22Rv1 (cell line): Measurements from ENCODE around the gene PTPRD.

Experiments
- ZFX ChIP-seq: fragments of 450-650 bp; IDR thresholded peaks from 2 replicates; pipeline ENCODE4 v1.6.1; 2017; ENCODE audit warnings: antibody characterized with exemption, borderline replicate concordance
- TF ChIP-seq, protein P1 (sequence below): fragments of 450-650 bp; IDR thresholded peaks from 2 replicates; pipeline ENCODE4 v1.5.1; 2017; ENCODE audit warnings: mild to moderate bottlenecking

DNA sequence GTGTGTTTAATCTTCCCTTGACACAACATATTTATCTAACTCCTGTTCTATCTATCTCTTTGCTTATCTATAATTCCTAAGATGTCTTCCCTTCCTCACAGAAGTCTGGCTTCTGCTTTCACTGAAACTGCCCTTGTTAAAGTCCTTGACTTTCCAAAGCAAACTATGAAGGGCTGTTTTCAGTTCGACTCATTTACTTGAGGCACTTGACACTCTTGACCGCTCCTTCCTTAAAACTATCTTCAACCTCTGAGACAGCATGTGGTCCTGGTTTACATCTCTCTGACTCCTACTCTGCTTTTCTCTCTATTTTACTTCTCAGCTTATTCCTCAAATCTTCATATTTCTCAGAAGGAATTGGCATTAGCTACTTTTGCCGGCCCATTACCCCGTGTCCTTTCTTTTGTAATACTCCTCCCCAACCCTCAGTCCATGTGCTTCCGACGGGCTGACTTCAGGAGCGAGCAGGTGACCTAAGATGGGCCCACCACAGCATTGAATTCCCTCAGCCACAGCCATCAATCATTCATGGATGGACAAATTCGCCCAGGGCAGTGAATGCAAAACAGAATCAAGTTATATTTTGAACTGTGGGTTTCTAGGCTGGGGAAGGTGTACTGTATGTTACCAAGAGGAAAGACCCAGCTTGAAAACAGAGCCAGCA is 1089.2 kb downstream of the PTPRD start:
- TF ChIP-seq, protein P1, sequence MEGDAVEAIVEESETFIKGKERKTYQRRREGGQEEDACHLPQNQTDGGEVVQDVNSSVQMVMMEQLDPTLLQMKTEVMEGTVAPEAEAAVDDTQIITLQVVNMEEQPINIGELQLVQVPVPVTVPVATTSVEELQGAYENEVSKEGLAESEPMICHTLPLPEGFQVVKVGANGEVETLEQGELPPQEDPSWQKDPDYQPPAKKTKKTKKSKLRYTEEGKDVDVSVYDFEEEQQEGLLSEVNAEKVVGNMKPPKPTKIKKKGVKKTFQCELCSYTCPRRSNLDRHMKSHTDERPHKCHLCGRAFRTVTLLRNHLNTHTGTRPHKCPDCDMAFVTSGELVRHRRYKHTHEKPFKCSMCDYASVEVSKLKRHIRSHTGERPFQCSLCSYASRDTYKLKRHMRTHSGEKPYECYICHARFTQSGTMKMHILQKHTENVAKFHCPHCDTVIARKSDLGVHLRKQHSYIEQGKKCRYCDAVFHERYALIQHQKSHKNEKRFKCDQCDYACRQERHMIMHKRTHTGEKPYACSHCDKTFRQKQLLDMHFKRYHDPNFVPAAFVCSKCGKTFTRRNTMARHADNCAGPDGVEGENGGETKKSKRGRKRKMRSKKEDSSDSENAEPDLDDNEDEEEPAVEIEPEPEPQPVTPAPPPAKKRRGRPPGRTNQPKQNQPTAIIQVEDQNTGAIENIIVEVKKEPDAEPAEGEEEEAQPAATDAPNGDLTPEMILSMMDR = no peak
- no peak for TF ChIP-seq ZFX
